Head of caudate nucleus (tissue), 42 donors: ENCODE data around the gene GCDH.
A peak's percentile ranks its signal among the peaks of the same experiment; 100 is the strongest.
"Not testable (repeated sequence)": the region's sequence is repeated elsewhere in the genome, so short reads cannot be mapped to it uniquely, and the experiment has no call there.

Source experiments
- DNase-seq, 42 donors: peaks; one replicate each; pipeline versions ENCODE4 v3.0.0 to v3.0.0-alpha.2; 2020 to 2021; ENCODE audit warnings: mixed read lengths in 7 of 42
- intact Hi-C: fragments of 100-400 bp; cut with DNase I; formaldehyde crosslinking; loops from one replicate; pipeline ENCODE4 v1.15.0; 2022

The GCDH gene

GRCh38 chr19:12890299-12890786 is 617 bp upstream of the GCDH start:
- peak in 1 of 42 donors; percentile 14 for DNase-seq
- intact Hi-C loops, result loop anchor here (5.0 kb wide), 1 partner anchor 42 kb away; the partner anchor contains the start of gene FARSA

DNA sequence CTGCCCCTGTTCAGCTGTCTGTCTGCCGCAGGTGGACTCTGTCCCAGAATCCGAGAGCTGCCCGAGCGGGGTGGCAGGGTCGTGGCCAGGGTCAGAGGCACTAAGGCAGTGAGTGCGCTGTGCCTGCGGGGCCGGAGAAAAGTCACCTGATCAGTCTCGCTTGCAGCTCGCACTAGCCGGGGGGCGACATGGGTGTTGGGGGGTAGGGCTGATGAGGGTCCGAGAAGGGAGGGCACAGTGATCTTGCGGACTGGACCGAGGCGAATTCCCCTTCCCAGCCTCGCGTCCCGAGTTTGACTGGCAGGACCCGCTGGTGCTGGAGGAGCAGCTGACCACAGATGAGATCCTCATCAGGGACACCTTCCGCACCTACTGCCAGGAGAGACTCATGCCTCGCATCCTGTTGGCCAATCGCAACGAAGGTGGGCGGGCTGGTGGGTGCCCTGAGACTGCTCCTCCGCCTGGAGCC is 627 bp downstream of the GCDH start:
- DNase-seq, result no peak
- intact Hi-C loops, result loop anchor here (5.0 kb wide), 1 partner anchor 41 kb away; the partner anchor contains the start of gene FARSA

DNA sequence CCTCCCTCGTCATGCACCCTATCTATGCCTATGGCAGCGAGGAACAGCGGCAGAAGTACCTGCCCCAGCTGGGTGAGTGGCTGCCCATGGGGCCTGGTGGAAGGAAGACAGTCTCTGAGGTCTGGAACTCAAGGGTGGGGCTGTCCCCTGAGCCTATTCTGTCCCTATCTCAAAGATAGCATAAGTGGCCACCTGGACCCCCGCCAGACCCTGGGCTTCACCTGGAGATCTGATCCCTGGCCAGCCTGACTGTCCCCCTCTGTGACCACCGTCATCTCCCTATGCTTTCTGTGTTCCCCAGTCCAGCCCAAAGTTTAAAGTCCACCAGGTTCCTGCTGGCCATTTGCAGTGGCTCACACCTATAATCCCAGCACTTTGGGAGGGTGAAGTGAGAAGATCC is 2.6 kb downstream of the GCDH start:
- intact Hi-C loops, result loop anchor here (5.0 kb wide), 1 partner anchor 39 kb away; the partner anchor contains the start of gene FARSA
- no peak for DNase-seq

GRCh38 chr19:12896460-12896859 is 5.5 kb downstream of the GCDH start:
- DNase-seq, result no peak
- intact Hi-C loops, result no loop called here

DNA sequence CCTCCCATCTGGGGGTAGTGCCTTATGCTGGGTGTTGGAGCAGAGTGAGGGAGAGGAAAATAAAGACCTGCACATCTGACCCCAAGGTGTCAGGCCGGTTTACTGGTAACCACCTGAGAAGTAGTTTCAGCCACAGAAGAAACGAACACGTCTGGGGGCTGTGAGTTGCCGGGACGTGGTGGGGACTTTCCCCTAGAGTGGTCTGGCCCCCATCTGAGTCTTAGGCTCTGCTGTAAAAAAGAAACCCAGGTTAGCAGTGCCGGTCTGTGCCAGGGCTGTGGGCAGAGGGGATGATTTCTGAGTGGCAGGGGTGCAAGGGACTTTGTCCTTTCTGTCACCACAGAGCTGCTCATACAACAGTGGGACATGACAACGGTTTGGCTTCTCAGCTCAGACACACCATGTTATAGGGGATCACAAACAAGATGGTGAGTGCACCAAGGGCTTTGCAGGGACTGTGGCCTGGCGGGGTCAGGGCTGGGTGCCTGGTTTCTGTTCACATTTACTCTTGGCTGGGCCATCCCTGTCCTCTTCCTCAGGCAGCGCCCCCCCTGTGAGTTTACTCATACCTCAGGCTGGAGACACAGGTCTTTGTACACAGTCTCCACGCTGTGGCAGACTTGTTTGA is 9.0 kb downstream of the GCDH start:
- intact Hi-C loops, result no loop called here
- DNase-seq, result no peak

- intact Hi-C loops, result no loop called here
- no peak for DNase-seq
Observed at GRCh38 chr19:12907166-12907565, 16.2 kb downstream of the GCDH start.

DNA sequence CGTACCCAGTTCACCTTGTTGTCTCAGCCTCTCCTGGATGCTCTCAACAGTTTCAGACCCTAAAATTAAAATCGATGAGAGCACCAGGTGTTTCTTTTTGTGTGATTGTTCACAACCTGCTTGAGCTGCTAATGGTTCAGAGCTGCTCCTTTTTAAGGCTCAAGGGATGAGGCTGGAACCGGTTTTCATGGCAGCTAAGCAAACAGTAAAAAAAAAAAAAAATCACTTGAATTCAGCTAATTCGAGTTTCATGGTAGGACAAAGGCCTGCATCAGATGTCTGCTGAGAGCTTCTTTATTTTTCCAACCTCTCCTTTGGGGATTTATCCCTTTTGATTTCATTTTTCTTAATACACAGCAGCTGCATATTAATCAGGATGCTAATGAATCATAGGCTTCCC is 21.6 kb downstream of the GCDH start:
- no peak for DNase-seq
- intact Hi-C loops, result no loop called here

DNA sequence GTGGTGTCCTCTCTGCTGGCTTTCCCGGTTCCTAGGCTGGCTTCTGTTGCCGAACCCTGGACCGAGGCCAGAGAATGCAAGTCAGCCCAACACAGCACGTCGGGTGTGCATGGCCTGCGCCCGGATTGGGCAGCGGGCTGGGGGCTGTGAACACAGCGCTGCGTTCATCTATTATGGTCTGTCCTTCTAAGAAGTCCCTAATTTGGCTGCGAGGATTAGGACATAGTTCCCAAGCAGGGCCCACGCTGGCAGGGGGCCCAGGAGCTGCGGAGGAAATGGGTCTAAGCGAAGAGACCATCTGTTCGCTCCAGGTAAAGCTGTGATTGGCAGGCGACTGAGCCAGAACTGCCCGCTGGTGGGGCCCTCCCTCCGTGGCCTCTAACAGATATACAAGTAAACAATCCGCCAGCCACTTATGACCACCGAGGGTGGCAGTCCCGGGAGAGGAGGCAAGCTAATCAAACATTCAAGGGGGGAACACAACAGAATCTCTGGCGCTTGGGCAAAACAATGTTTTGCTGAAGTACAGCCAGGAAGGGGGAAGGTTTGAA is 22.1 kb downstream of the GCDH start:
- DNase-seq, result peak; percentile 64 to 90 (median 78)
- intact Hi-C loops, result no loop called here

GRCh38 chr19:12913851-12914690 is 23.1 kb downstream of the GCDH start:
- intact Hi-C loops, result no loop called here
- peak in 23 of 42 donors; percentile 4 to 66 (median 32) for DNase-seq

DNA sequence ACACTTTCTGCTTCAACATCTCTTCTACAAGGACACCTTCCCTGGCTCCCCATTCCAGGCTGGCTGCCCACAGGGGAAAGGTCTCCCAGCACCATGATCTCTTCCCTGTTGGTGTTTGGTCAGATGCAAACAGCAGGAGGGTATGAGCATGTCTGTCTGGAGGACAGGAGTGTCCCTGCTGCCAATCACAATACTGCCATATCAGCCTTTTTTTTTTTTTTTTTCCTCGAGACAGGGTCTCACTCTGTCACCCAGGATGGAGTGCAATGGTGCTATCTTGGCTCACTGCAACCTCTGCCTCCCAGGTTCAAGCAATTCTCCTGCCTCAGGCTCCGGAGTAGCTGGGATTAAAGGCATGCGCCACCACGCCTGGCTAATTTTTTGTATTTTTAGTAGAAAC is 24.9 kb downstream of the GCDH start:
- not testable (repeated sequence) for DNase-seq

DNA sequence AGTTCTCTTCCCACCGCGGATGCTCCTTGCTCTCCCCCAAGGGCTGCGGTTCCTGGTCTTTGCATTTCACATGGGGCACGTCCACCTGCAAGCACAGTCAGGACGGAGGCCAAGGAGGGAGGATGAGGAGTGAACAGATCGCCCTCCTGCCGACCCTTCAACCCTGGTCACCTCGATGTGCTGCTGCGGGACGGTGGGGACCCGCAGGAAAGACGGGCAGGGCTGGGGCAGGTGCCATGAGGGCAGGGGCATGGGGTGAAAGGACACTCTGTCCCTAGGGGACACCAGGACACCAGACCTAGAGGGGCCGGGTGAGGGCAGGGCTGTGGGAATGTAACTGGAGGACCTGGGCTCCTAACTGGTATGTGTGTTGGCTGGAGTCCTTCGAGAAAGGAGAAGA is 27.3 kb downstream of the GCDH start:
- no peak for DNase-seq
- intact Hi-C loops, result no loop called here

More for the DNA sequence above, 24.9 kb downstream of the GCDH start:
- intact Hi-C loops, result not testable (repeated sequence)

GRCh38 chr19:12921047-12921446 is 30.1 kb downstream of the GCDH start:
- intact Hi-C loops, result loop anchor here (2.0 kb wide), 1 partner anchor 36 kb away; the partner anchor contains the start of gene GADD45GIP1
- DNase-seq, result no peak

DNA sequence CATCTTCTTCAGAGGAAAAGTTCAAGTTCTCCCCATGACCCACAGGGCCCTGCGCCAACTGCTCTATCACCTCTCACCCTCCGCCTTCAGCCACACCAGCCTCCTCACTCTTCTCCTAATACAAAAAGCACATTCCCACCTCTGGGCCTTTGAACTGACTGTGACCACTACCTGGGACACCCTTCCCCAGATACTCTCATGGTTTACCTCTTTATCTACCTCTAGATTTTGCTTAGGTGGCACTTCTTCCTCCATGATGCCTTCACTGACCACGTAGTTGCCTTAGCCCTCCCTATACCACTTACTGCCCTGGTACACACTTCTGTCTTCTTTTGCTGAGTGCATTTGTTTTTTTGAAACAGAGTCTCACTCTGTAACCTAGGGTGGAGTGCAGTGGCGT is 32.0 kb downstream of the GCDH start:
- intact Hi-C loops, result no loop called here
- DNase-seq, result no peak

DNA sequence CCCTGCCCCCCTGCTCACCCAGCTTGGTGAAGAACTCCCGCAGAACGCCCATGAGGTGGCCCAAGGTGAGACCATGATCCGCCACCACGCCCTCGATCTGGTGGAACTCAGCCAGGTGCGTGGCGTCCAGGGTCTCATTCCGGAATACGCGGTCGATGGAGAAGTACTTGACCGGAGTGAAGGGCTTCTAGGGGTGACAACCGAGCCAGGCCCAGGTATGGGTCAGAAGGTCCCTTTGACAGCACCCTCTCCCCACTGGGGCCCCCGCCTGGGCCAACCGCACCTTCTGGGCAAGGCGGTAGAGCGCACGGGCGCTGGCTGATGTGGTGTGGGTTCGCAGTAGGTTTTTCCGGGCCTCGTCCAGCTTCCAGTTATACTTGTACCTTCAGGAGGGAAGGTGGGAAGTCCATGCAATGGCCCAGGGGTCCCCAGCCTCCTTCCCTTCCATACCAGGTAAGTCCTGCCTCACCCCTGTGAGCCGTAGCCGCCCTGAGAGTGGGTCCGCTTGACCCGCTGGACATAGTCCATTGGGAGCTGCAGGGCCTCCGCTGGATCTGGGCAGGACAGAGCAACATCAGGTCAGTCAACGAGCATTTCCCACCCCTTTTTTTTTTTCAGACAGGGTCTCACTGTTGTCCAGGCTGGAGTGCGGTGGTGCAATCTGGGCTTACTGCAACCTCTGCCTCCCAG is 33.8 kb downstream of the GCDH start:
- DNase-seq, result no peak
- intact Hi-C loops, result no loop called here

DNA sequence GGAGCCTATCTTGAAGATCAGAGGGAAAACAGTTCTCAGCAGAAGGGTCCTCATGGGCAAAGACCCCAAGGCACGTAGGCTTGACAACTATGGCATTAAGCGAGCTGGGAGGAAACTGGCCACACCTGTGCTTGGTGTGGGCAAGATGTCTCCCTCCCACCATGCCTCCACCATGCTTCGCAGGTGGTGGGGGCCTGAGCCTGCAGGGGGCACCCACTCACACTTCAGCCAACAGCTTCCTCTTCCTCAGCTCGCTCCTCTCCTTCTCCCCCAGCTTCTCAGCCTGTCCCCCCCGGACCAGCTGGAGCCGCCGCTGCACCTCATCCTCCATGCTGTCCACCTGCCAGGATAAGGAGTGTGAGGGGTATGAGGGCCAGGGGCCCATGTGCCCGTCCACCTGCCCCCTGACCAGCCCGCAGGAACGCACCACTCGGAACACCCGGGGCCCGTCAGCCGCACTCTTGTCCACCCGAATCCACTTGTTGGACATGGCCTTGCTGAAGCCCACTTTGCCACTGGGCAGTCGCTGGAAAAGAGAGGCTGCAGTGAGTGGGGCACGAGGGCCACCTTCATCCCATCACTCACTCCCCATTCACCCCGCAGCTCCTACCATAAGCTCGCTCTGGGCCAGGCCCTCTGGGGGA is 39.2 kb downstream of the GCDH start:
- no peak for DNase-seq
- intact Hi-C loops, result loop anchor here (5.0 kb wide), 1 partner anchor 38 kb away; the partner anchor contains the start of gene GCDH

DNA sequence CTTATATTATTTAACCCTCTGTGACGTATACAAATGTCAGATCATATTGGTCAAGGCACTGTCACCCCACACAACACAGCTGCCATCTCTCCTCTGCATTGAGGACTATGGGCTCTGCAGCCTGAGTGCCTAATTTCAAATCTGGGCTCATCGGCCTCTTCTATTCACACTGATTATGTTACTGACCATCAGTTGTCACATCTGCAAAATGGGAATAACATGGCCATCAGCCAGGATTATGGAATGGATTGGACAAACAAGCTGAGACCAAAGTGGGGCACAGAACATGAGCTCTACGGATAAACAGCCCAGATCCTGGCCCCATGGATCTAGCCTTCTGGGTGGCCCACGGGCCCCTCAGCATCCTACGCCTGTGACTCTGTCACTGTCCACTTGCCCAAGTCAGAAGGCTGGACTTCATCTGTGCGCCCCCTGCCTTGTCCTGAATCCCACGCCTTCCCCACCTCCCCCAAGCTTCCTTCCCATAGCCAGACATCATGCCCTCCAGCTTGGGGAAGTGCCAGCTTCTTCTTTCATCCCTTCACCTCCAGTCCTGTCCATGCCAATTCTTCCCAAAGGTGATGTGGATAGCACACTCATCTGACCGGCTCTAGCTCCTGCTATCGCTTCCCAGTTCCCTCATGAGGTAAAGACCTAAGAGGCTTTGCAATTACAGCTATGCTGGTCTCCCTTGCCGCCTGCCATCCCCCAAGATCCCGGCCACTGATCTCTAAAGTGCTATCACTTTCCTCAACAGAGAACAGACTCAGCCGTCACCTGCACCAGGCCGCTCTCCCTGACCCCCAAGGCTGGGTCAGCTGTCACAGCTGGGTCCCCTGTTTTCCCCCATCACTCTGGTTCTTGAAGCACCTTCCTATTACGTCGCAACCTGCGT is 41.7 kb downstream of the GCDH start:
- intact Hi-C loops, result loop anchor here (5.0 kb wide), 1 partner anchor 40 kb away; the partner anchor contains the start of gene GCDH
- no peak for DNase-seq

- DNase-seq, result peak; percentile 92 to 99 (median 96)
- intact Hi-C loops, result loop anchor here (5.0 kb wide), 1 partner anchor 41 kb away; the partner anchor contains the start of gene GCDH
Observed at GRCh38 chr19:12933287-12934072, 42.5 kb downstream of the GCDH start, which contains the start of gene FARSA. TSS of gene FARSA (minus strand) at chr19:12933711. CDS start at chr19:12933696, 15 bp downstream.
